GM12878 (cell line): ENCODE data around the gene FGGY.

ENCODE experiments used
- BHLHE40 ChIP-seq, 2 experiments: fragments of 450-650 bp in 1 of 2; IDR thresholded peaks; 2 replicates each; pipeline ENCODE4 v1.6.1; 2011 to 2017; ENCODE audit warnings: low read depth in 2 of 2, borderline replicate concordance in 1 of 2, improper control_type of control experiment in 1 of 2, low read length in 1 of 2, mild to moderate bottlenecking in 1 of 2
- CHD2 ChIP-seq: IDR thresholded peaks from 2 replicates; pipeline ENCODE4 v1.6.1; 2011; ENCODE audit warnings: low read depth, low read length, improper control_type of control experiment, borderline replicate concordance
- FOS ChIP-seq: IDR thresholded peaks from 3 replicates; pipeline ENCODE4 v1.6.1; 2011; ENCODE audit warnings: borderline replicate concordance; ENCODE audit not compliant: insufficient read length; ENCODE audit errors: extremely low read depth
- POLR2AphosphoS5 ChIP-seq: IDR thresholded peaks from 2 replicates; pipeline ENCODE4 v1.6.1; 2011; ENCODE audit warnings: mild to moderate bottlenecking, low read length, inconsistent platforms
- SIN3A ChIP-seq: IDR thresholded peaks from 2 replicates; pipeline ENCODE4 v1.6.1; 2012; ENCODE audit warnings: low read depth, low read length, improper control_type of control experiment
- SMC3 ChIP-seq: IDR thresholded peaks from 2 replicates; pipeline ENCODE4 v1.6.1; 2011; ENCODE audit warnings: low read length, improper control_type of control experiment, borderline replicate concordance
- TCF7 ChIP-seq: IDR thresholded peaks from 2 replicates; pipeline ENCODE4 v1.6.1; 2014; ENCODE audit warnings: antibody characterized with exemption, borderline replicate concordance

- no peak for TF ChIP-seq SIN3A
- no peak for TF ChIP-seq FOS
- TF ChIP-seq SMC3, result no peak
- no peak for TF ChIP-seq BHLHE40 (IDR thresholded peaks at IDR 0.05; ENCODE audit: borderline replicate concordance in 1 of 2, low read depth in 2 of 2, low read length in 1 of 2)
- TF ChIP-seq POLR2AphosphoS5, result no peak
- no peak for TF ChIP-seq CHD2
- no peak for TF ChIP-seq TCF7
Measured at GRCh38 chr1:59431566-59432294, 134.8 kb downstream of the FGGY start.
